HG02623 (cell line): ENCODE measurements around the gene CRB2.

ENCODE experiments used
- ATAC-seq: cut with Tn5 transposase; IDR thresholded peaks from one replicate; pipeline ENCODE4 v1.9.1; 2021; ENCODE audit warnings: moderate library complexity; ENCODE audit not compliant: unreplicated experiment

CRB2 gene

GRCh38 chr9:123355761-123356431 is at the start of gene CRB2:
TSS of gene CRB2 (plus strand) at chr9:123356197. CDS start at chr9:123356261, 64 bp downstream.
- ATAC-seq: no peak

- no peak for ATAC-seq
Measured at GRCh38 chr9:123309611-123310010, 46.4 kb upstream of the CRB2 start.

GRCh38 chr9:123310551-123311249 is 45.3 kb upstream of the CRB2 start:
- ATAC-seq: no peak

DNA sequence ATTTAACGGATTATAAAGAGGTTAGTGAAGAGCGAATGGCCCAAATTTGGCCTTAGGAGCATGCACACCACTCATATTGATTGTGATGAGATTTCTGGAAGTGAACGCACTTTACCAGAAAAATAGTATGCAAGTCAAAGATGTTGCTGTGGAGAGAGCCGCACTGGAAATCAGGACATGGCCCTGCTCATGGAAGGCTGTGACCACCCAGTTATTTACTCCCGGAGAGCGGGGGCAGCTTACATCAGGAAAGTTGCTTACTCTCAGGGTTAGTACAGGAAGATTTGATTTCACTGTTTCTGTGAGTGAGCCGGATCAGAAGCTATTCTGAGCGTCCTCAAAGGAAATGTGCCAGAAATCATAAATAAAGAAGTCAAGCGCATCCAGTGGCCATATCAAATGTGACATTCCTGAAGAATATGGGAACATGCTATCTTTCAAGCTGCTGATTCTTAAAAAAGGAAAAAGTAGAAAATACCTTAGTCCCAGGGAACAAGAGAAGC is 44.7 kb upstream of the CRB2 start:
- no peak for ATAC-seq

GRCh38 chr9:123312306-123312877 is 43.6 kb upstream of the CRB2 start:
- ATAC-seq: no peak

DNA sequence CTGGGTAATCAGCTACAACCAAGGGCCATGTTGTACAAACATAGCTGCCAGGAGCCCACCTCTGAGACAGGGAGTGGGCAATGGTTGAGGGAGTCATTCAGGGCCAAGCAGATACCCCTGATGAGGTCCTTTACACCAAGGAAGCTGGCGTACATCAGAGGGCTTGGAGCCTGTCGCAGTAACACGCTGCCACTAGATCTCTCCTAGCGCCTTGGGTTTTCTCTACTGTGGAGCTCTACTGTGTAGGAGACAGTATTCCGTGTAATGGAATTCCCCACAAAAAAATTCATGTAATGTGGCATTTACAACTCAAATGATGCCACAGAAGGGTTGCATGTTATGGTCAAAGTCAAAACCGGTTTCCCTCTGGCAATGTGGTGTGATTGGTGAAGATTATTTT is 41.4 kb upstream of the CRB2 start:
- ATAC-seq: no peak

DNA sequence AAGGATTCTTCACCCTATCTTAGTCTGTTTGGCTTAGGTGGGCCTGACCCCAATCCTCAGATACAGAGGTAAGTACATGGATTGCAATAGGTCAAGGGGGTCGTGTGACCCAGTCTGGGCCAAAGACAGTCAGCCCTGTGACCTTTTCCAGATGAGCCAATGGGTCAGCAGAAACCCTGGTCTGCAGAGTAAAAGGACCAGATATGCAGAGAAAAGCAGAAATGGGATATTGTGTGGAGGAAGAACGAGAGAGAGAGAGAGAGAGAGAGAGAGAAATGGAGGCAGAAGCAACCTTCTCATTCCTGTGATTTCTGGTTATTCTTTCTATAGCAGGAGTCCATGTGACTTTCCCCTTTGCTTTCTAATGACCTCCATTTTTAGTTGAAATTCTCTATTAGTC is 40.4 kb upstream of the CRB2 start:
- no peak for ATAC-seq

DNA sequence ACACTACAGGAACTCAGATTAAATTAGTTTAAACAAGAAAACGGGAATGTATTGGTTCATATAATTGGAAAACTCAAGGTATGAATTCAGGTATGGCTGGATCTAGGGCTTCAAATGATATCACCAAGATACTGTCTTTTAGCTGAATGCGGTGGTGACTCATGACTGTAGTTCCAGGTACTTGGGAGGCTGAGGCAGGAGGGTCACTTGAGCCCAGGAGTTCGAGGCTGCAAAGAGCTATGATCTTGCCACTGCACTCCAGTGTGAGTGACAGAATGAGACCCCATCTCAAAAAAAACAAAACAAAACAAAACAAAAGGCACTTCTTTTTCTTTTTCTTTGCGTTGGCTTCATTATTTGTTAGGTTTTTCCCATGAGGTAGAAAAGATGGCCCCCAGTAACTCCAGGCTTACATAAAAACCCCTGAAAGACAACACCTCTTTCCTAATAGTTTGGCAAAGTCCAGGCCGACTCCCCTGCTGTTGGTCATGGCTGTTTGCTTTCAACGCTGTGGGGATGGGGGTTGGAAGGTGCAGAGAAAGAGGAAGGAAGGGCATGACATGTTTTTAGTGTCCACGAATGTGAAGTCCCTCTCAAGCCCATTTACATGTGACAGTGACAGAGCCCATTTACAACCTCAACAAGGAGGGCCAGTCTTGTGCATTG is 39.8 kb upstream of the CRB2 start:
- no peak for ATAC-seq

DNA sequence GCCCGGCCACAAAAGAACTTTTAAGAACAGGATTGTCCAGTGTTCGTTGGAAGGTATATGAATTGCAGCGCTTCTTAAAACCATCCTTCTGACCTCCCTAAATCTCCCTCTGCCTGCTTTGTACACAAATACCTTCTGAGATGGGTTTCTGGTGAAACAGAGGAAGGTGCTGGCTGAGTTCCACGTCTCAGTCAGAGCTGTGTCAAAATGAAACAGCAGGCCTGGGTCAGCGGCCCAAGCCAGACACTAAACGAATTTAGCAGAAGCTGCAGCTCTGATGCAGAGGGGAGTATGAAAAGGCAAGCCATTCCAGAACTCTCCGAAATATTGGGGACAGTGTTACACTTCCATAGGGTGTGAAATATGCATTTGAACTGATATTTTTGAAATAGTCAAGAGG is 37.8 kb upstream of the CRB2 start:
- peak; percentile 59 for ATAC-seq

DNA sequence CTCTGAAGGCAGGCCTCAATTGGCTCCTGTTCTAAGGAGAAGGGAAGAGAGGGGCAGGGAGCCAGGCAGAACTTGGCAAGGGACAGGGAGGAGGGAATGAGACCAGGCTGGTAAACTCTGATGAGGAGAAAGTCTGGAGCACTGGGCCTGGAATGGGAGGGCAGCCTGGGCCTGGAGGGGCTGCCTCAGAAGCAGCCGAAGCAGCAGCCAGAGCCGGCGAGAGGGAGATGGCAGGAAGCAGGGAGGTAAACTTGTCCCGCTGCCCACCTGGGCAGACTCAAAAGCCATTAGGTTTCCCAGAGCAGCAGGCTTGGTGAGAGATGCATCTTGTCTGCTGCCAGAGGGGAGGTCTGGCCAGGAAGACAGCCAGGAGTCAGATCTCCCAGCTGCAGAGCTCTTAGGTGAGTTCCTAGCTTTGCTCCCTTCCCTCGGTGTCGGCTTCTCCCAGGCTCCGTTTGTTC is 37.0 kb upstream of the CRB2 start:
- no peak for ATAC-seq

GRCh38 chr9:123319541-123320339 is 36.3 kb upstream of the CRB2 start:
- ATAC-seq: no peak

GRCh38 chr9:123320814-123321213 is 35.2 kb upstream of the CRB2 start:
- ATAC-seq: no peak

GRCh38 chr9:123321616-123322272 is 34.3 kb upstream of the CRB2 start:
- no peak for ATAC-seq

GRCh38 chr9:123322273-123323195 is 33.5 kb upstream of the CRB2 start:
- peak; percentile 39 for ATAC-seq

GRCh38 chr9:123323196-123324013 is 32.6 kb upstream of the CRB2 start:
- no peak for ATAC-seq

GRCh38 chr9:123324767-123325183 is 31.2 kb upstream of the CRB2 start:
- ATAC-seq: no peak

- no peak for ATAC-seq
Measured at GRCh38 chr9:123326187-123326586, 29.8 kb upstream of the CRB2 start.

DNA sequence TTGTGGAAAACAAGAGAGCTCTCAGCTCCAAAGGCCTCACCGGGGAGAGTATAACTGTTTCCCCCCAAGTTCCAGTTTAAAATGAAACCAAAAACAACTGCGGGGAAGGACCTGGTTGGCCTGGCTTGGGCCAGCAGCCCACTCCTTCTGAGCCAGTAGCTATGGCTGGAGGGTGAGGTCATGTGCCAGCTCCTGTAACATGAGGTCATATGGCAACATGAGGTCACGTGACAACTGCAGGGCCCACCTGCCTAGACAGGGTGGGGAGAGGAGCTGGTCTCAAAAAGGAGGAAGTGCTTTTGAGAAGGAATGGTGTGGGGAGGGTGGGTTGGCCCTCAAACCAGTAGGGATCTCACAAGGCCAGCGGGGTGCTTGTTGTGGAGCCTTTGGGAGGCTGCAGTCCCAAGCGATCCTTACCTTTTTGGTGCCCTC is 29.3 kb upstream of the CRB2 start:
- ATAC-seq: peak; percentile 48
